ENCODE data around the gene RASL11B. TPM values are rescaled to one million over a fixed set of nuclear protein-coding genes. Genes with fewer than 3 reads are reported as not detected.

RASL11B gene
- total and polyA plus RNA-seq, 2 donors (not counting 3 experiments of a cell fraction or from before 2014, with no cell fraction given) = 0.83 TPM; not detected in 1

- ChIA-PET CTCF (interaction anchor here (0.8 to 1.2 kb wide), 2 partner anchors 121 to 485 kb away, joined by 5 read pairs; no protein-coding TSS in a partner anchor), POLR2A (no interaction called here)
- intact Hi-C loops (cut with micrococcal nuclease) = loop anchor here (5.0 to 10.0 kb wide), 2 partner anchors 51 to 316 kb away; no protein-coding TSS in a partner anchor
- FAIRE-seq (no peak), DNase-seq (ENCODE audit: low read depth, low spot score) (peak; percentile 26)
- H3K9ac ChIP-seq (replicated peaks; ENCODE audit: extremely low read depth, insufficient read depth, low read length) = no peak overlapping the region
- no peaks in the 10 kb centered on the region for H3K36me3 ChIP-seq (ENCODE audit: control insufficient read depth in 2 of 2, extremely low read depth in 1 of 2, insufficient read depth in 2 of 2, low read length in 2 of 2)
- TF ChIP-seq EZH2 (IDR thresholded peaks at IDR 0.05; ENCODE audit: borderline replicate concordance, low read depth, low read length, severe bottlenecking) (no peak), POLR2AphosphoS5 (IDR thresholded peaks at IDR 0.05; ENCODE audit: insufficient read depth, low read depth, low read length) (no peak), JUN (IDR thresholded peaks at IDR 0.05; ENCODE audit: borderline replicate concordance, insufficient read depth, insufficient read length, low read depth) (no peak)
- TF ChIP-seq, protein P1, sequence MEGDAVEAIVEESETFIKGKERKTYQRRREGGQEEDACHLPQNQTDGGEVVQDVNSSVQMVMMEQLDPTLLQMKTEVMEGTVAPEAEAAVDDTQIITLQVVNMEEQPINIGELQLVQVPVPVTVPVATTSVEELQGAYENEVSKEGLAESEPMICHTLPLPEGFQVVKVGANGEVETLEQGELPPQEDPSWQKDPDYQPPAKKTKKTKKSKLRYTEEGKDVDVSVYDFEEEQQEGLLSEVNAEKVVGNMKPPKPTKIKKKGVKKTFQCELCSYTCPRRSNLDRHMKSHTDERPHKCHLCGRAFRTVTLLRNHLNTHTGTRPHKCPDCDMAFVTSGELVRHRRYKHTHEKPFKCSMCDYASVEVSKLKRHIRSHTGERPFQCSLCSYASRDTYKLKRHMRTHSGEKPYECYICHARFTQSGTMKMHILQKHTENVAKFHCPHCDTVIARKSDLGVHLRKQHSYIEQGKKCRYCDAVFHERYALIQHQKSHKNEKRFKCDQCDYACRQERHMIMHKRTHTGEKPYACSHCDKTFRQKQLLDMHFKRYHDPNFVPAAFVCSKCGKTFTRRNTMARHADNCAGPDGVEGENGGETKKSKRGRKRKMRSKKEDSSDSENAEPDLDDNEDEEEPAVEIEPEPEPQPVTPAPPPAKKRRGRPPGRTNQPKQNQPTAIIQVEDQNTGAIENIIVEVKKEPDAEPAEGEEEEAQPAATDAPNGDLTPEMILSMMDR (IDR thresholded peaks at IDR 0.05; ENCODE audit: extremely low read depth in 1 of 2, insufficient read depth in 1 of 2, low read depth in 1 of 2, low read length in 2 of 2) = no peak
- no peaks in the 10 kb centered on the region for H3K9me1 ChIP-seq (replicated peaks; ENCODE audit: control insufficient read depth, extremely low read depth, insufficient read depth, low read length)
- H4K20me1 ChIP-seq (replicated peaks; ENCODE audit: control insufficient read depth, extremely low read depth, insufficient read depth, low read length) = no peaks in the 10 kb centered on the region
- peaks cover 32 to 55% of the 10 kb centered on the region in 2 experiments for H3K27me3 ChIP-seq (ENCODE audit: control insufficient read depth in 2 of 2, insufficient read depth in 2 of 2, low read length in 2 of 2)
- dilution Hi-C loops (cut with MboI; ENCODE audit: extremely low pct_ligation_motif_present, low sequenced_read_pairs) = no loop called here
- no TSS peak for BruUV-seq (replicated peaks)
- peak overlapping the region in 2 of 3 experiments; percentile 5 to 50 for H3K4me3 ChIP-seq (replicated peaks in 1 of 3; ENCODE audit: insufficient read depth in 1 of 3, low read depth in 1 of 3, low read length in 3 of 3)
- no peaks in the 10 kb centered on the region for H3K9me3 ChIP-seq (replicated peaks; ENCODE audit: control insufficient read depth, insufficient read depth, low read length)
- peak overlapping the region; percentile 39 for H3K4me2 ChIP-seq (ENCODE audit: insufficient read depth, low read length)
- peak overlapping the region; percentile 90 for H2AFZ ChIP-seq (ENCODE audit: low read depth, low read length)
- peaks cover 9% of the 10 kb centered on the region for H3K4me1 ChIP-seq (ENCODE audit: control insufficient read depth, extremely low read depth, insufficient read depth, low read length)
- H3K79me2 ChIP-seq (ENCODE audit: control insufficient read depth, insufficient read depth, low read length) = no peaks in the 10 kb centered on the region
- no peak overlapping the region for H3K27ac ChIP-seq (ENCODE audit: insufficient read depth, low read depth, low read length)
Observed at GRCh38 chr4:52861171-52861823, 820 bp upstream of the RASL11B start.
